ENCODE data around the gene C2. TPM values are rescaled to one million over a fixed set of nuclear protein-coding genes. Genes with fewer than 3 reads are reported as not detected.

Gene C2
- total and polyA plus RNA-seq, 9 donors = 1.4 to 32.6 (median 11.4) TPM

- H3K4me3 ChIP-seq = no peak overlapping the region
- no peaks in the 10 kb centered on the region for H3K27me3 ChIP-seq
- no peaks in the 10 kb centered on the region for H3K4me1 ChIP-seq (ENCODE audit: insufficient read depth)
- H3K9me3 ChIP-seq = no peaks in the 10 kb centered on the region
- H3K36me3 ChIP-seq = no peaks in the 10 kb centered on the region
- TF ChIP-seq CTCF (IDR thresholded peaks at IDR 0.05) = no peak
- TF ChIP-seq EP300 (IDR thresholded peaks at IDR 0.05) = no peak
- no peak for TF ChIP-seq POLR2A (IDR thresholded peaks at IDR 0.05)
- H3K27ac ChIP-seq = no peak overlapping the region
- no peak for DNase-seq
- intact Hi-C loops (cut with DNase I) = no loop called here
- WGBS, 3 donors = 85 to 86% (median 85%) methylated on average over 12 of the region's 12 CpGs
Measured at GRCh38 chr6:31883676-31884075, 43.8 kb upstream of the C2 start.

GRCh38 chr6:31884528-31885035 is 42.9 kb upstream of the C2 start:
- 90 to 91% (median 91%) methylated on average over 22 of the region's 22 CpGs for WGBS, 3 donors
- no peaks in the 10 kb centered on the region for H3K27me3 ChIP-seq
- no peak overlapping the region for H3K27ac ChIP-seq
- DNase-seq = no peak
- H3K9me3 ChIP-seq = no peaks in the 10 kb centered on the region
- no peaks in the 10 kb centered on the region for H3K36me3 ChIP-seq
- intact Hi-C loops (cut with DNase I) = no loop called here
- no peak overlapping the region for H3K4me3 ChIP-seq
- TF ChIP-seq POLR2A (IDR thresholded peaks at IDR 0.05) = no peak
- no peak for TF ChIP-seq CTCF (IDR thresholded peaks at IDR 0.05)
- TF ChIP-seq EP300 (IDR thresholded peaks at IDR 0.05) = no peak
- H3K4me1 ChIP-seq (ENCODE audit: insufficient read depth) = no peaks in the 10 kb centered on the region

GRCh38 chr6:31886541-31886991 is 41.0 kb upstream of the C2 start:
- TF ChIP-seq CTCF (IDR thresholded peaks at IDR 0.05) (no peak), EP300 (IDR thresholded peaks at IDR 0.05) (no peak), POLR2A (IDR thresholded peaks at IDR 0.05) (no peak)
- Histone ChIP-seq H3K27me3 (no peaks in the 10 kb centered on the region), H3K4me3 (no peak overlapping the region), H3K9me3 (no peaks in the 10 kb centered on the region), H3K27ac (no peak overlapping the region), H3K4me1 (ENCODE audit: insufficient read depth) (no peaks in the 10 kb centered on the region), H3K36me3 (no peaks in the 10 kb centered on the region)
- intact Hi-C loops (cut with DNase I) = no loop called here
- no peak for DNase-seq
- WGBS, 3 donors = 88 to 90% (median 90%) methylated on average over 13 to 18 of the region's 18 CpGs

- no peak overlapping the region for H3K27ac ChIP-seq
- WGBS, 3 donors = 83 to 91% (median 86%) methylated on average over 18 to 19 of the region's 19 CpGs
- TF ChIP-seq CTCF (IDR thresholded peaks at IDR 0.05) = no peak
- no peak for TF ChIP-seq POLR2A (IDR thresholded peaks at IDR 0.05)
- TF ChIP-seq EP300 (IDR thresholded peaks at IDR 0.05) = no peak
- DNase-seq = no peak
- intact Hi-C loops (cut with DNase I) = no loop called here
- H3K36me3 ChIP-seq = no peaks in the 10 kb centered on the region
- H3K4me3 ChIP-seq = no peak overlapping the region
- H3K4me1 ChIP-seq (ENCODE audit: insufficient read depth) = no peaks in the 10 kb centered on the region
- no peaks in the 10 kb centered on the region for H3K9me3 ChIP-seq
- no peaks in the 10 kb centered on the region for H3K27me3 ChIP-seq
Measured at GRCh38 chr6:31887173-31888007, 40.1 kb upstream of the C2 start.
